Occipital lobe (tissue), 2 donors: Measurements from ENCODE around the gene FCHO2. TPM values are rescaled to one million over a fixed set of nuclear protein-coding genes. Genes with fewer than 3 reads are reported as not detected.
"Not testable (repeated sequence)": the region's sequence is repeated elsewhere in the genome, so short reads cannot be mapped to it uniquely, and the experiment has no call there.

Experiments
- DNase-seq: peaks from one replicate; lab custom pipeline; 2025; lab: John Stamatoyannopoulos, UW
- total RNA-seq: library from RNA; depleted of rRNA; stranded (reverse); fragments of >200 nt; gene quantifications from one replicate; pipeline ENCODE4 v1.2.3, GENCODE V29; 2014

Gene FCHO2
- total RNA-seq, 1 donor from 2014 or later: 74.4 TPM

DNA sequence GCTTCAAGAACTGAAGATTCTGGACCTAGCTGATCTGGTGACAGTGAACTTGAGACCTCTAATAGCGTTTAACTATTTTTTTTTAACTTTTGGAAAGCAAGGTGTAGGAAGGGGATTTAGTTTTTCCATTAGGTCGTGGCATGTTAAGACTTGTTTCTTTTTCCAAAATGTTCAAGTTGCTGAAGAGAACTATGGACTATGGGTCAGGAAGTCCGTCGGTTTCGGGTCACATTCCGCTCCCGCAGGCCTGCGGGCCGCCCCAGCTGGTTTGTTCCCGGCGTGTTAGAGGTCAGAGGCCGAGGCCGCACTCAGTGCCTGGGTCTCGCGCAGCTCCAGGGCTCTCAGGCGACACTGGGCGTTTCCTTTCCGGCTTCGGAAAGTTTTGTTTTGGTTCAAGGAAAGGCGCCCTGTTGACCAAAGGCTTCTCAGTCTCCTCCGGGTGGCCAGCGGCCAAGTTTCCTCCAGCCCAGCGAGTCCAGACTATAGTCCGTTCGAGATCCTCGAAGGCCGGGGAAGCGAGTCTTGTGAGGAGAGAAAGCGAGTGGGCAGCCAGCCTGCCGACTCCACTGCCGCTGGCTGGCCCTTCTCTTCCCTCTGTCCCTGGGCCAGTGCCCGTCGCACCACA lies 586 bp upstream of the FCHO2 start:
- no peak for DNase-seq

DNA sequence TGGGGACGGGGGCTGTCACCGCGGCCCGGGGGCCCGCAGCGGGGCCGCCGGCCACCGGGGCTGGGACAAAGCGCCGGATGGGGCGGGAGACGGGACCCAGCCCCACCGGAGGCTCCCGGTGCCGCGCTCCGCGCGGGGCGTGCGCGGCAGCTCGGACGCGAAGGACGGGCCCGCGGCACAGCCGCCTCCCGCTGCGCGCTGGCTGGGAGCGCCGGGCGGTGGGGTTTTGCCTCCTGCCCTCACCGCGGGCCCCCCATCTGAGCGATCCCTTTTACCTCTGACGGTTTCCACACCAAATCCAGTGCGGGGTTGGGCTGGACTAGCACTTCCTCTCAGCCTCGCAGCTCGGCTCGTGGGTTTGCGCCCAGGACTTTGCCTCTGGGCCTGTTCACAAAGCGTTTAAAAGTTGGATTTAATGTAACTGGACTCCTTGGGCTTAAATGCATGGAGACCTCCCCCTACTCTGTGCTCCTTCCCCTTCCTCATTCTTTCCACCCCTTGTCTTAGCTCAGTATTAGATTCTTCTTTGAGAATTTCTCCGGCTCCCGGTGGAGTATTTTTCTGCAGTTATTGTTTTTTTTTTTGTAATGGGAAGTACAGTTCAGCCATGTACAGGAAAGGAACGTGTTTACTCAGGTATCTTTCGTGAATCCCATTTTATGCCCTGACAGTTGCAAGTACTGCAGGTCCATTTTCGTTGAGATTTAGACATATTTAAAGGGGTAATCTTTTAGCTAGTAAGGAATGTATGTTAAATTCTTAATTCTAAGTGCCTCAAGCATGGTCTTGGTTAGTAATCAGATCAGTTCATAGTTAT lies 691 bp downstream of the FCHO2 start:
- DNase-seq: peak; percentile 34

DNA sequence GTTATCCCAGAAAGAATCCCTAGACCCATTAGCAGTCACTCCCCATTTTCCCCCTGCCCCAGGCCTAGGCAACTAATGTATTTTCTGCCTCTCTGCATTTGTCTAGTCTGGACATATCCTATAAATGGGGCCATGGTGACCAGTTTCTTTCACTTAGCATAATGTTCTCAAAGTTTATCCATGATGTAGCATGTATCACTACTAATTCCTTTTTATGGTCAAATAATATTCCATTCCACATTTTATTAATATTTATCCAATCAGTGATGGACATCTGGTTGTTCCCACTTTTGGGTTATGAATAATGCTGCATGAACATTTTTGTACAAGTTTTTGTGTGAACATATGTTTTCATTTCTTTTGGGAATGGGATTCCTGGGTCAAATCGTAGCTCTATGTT lies 1.5 kb downstream of the FCHO2 start:
- no peak for DNase-seq

DNA sequence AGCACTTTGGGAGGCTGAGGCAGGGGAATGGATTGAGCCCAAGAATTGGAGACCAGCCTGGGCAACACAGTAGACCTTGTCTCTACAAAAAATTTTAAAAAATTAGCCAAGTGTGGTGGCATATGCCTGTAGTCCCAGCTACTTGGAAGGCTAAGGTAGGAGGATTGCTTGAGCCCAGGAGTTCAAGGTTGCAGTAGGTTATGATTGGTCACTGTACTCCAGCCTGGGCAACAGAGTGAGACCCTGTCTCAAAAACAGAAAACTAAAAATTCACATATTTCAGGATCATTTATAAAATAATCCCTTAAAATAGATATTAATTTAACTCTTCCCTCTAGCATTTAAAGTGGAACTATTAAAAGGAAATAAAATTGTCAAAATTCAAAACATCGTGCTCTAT lies 3.4 kb downstream of the FCHO2 start:
- no peak for DNase-seq

DNA sequence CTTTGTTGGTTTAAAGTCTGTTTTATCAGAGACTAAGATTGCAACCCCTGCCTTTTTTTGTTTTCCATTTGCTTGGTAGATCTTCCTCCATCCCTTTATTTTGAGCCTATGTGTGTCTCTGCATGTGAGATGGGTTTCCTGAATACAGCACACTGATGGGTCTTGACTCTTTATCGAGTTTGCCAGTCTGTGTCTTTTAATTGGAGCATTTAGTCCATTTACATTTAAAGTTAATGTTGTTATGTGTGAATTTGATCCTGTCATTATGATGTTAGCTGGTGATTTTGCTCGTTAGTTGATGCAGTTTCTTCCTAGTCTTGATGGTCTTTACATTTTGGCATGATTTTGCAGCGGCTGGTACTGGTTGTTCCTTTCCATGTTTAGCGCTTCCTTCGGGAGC lies 18.6 kb downstream of the FCHO2 start:
- not testable (repeated sequence) for DNase-seq

DNA sequence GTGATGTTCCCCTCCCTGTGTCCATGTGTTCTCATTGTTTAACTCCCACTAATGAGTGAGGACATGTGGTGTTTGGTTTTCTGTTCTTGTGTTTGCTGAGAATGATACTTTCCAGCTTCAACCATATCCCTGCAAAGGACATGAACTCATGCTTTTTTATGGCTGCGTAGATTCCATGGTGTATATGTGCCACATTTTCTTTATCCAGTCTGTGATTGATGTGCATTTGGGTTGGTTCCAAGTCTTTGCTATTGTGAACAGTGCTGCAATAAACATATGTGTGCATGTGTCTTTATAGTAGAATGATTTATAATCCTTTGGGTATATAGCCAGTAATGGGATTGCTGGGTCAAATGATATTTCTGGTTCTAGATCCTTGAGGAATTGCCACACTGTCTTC lies 21.0 kb downstream of the FCHO2 start:
- DNase-seq: not testable (repeated sequence)

DNA sequence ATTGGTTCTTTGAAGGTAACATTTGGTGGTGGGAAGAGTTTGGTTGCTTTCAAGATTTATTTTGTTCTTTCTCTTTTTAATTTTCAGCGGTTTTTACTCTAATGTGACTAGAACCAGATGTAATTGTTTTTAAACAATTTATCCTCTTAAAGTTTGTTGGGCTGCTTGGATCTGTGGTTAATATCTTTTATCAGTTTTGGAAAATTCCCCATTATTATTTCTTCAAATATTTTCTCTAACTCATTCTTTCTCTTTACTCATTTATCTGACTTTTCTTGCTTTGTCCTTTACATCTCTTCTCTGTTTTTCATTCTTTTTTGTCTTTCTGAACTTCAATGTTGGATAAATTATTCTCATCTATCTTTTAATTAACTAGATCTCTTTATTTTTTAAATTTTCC lies 29.9 kb downstream of the FCHO2 start:
- DNase-seq: no peak

DNA sequence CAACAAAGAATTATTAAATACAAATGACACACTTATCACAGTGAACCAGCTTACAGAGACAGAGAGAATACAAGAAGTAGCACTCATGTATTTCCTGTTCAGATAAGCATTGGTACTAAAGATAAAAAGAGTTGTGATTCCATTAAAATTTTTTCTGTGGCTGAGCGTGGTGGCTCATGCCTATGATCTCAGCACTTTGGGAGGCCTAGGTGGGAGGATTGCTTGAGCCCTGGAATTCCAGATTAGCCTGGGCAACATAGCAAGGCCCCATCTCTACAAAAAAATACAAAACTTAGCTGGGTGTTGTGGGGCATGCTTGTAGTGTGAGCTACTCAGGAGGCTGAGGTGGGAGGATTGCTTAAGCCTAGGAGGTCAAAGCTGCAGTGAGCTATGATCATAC lies 32.9 kb downstream of the FCHO2 start:
- DNase-seq: no peak

DNA sequence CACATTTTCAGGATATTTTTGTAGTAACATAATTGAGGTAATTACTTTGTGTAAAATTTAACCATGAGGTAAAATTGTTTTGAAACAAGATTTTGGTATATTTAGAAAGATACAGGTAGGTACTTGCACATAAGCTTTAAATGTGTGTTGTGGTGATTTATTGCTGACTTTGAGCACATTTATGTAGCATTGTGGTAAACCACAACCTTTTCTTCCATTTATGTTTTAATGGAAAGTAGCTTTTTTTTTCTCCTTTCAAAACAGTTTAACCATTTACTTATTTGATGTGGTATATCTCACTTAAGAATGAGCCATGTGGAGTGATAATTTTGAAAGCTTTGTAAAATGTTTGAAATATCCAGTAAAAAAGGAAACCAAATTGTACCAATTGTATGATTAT lies 35.6 kb downstream of the FCHO2 start:
- DNase-seq: no peak

DNA sequence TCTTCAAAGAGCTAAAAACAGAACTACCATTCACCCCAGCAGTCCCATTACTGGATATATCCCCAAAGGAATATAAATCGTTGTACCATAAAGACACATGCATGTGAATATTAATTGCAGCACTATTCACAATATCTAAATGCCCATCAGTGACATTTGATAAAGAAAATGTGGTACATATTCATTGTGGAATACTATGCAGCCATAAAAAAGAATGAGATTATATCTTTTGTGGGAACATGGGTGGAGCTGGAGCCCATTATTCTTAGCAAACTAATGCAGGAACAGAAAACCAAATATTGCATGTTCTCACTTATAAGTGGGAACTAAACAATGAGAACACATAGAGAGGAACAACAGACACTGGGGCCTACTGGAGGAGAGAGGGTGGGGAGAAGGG lies 38.7 kb downstream of the FCHO2 start:
- DNase-seq: no peak

DNA sequence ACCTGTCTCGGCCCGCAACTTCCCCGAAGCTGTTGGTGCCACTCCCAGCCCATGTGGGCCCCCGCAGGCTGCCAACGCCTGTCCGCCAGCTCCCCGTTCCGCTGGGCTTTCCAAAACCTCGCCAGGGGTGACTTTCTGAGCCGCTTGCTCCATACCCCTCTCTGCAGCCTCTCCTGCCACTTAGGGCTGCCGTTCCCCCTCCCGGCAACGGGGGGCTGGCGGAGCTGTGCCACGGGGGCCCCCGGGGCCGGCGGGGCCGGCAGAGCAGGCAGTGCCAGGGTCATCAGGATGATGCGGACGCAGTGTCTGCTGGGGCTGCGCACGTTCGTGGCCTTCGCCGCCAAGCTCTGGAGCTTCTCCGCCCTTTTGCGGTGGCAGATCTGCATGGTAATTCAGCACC lies 40.8 kb downstream of the FCHO2 start:
- no peak for DNase-seq

DNA sequence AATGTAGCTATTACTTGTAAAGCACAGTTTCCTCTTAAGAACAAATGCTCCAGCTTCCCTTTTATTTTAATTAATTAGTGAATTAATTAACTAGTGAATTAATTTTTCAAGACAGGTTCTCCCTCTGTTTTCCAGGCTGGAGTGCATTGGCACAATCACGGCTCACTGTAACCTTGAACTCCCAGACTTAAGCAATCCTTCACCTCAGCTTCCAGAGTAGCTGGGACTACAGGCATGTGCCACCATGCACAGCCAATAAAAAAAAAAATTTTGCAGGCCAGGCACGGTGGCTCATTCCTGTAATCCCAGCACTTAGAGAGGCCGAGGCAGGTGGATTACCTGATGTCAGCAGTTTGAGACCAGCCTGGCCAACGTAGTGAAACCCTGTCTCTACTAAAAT lies 44.1 kb downstream of the FCHO2 start:
- DNase-seq: no peak

DNA sequence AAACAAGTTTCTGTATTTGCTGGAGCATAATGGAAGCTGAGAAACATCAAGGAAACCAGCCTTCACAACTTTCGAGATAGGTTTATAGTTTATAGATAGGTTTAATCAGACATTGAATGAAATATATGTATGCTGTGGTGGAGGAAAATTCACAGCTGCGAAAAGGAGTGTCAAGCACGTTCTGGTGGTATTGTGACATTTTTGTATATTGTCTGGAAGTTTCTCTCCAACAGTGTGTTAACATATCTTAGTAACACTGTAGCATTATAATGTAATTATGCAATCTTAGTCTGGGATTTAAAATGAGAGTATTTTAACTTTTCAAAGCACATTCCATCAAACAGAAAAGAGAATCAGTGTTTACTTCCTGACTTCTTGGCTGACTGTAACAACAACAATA lies 50.0 kb downstream of the FCHO2 start:
- no peak for DNase-seq

DNA sequence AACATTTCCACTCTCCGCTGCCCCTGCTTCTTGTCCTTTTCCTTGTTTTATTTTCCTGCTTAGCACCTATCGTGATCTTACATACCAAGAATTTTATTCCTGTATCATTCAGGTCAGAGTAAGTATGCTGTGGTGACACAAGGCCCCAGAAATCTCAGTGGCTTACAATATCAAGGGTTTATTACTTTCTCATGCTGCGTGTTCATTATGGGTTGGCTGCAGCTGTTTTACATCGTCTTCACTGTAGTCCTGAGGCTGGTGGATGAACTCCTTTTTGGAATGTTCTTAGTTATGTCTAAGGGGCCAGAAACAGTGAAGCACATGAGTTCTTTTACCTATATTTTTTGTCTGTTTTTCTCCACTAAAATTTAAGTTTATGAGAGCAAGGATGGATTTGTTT lies 51.2 kb downstream of the FCHO2 start:
- no peak for DNase-seq

DNA sequence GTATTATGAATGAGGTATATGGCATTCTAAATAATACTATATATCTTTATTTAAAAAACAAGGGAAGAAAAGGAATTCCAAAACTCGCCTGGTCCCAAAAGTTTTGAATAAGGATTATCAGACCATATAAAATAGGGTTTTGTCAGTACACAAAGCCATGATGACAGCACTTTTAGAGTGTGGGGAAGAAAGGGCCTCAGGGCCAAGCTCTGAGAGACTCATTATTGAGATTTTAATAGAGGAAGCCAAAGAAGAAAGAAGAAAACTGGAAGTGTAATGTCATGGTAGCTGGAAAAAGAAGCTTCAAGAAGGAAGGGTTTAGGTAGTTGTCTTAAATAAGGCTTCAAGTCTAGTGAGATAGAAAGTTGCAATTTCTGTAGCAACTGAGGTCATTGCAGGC lies 53.0 kb downstream of the FCHO2 start:
- no peak for DNase-seq

DNA sequence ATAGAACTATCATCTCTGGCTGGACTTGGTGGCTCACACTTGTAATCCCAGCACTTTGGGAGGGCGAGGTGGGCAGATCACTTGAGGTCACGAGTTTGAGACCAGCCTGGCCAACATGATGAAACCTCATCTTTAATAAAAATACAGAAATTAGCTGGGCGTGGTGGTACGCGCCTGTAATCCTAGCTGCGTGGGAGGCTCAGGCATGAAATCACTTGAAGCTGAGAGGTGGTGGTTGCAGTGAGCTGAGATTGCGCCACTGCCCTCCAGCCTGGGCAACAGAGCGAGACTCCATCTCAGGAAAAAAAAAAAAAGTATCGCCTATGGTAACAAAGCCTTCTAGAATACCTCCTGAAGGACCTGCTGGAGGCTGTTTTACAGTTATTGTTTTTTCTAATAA lies 55.8 kb downstream of the FCHO2 start:
- DNase-seq: not testable (repeated sequence)

DNA sequence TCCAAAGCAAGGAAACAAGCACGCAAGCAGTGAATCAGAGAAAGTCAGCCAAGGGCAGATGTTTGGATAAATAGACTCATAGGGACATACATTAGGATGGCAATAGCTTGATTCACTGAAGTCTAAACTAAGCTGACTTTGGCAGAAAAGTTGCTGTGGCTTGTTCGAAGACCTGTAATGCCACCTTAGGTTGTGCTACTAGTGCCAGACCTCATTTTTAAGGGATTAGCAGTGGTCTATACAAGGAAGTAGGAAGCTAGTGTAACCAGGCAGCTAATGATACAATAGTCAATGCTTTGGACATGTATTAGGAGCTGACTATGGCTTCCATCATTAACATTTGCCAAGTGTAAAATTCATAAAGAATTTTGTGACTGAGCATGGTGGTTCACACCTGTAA lies 63.1 kb downstream of the FCHO2 start:
- DNase-seq: no peak

DNA sequence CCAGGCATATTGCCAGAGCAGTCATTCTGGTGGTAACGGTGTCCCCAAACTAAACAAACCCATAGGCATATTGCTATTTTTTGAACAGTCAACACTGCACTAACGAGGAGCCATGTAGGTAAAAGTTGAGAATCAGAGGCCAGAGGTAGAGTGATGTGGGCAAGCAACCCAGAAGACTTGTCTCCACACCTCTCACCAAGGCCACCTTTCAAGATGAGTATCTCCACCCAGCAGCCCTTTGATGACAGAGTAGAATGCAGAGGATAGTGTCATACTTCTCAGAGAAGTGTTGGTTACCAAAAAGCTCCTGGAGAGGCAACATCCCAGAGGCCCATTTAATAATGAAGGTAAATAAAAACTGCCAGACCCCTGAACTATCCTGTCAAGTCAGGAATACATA lies 63.9 kb downstream of the FCHO2 start:
- DNase-seq: no peak

DNA sequence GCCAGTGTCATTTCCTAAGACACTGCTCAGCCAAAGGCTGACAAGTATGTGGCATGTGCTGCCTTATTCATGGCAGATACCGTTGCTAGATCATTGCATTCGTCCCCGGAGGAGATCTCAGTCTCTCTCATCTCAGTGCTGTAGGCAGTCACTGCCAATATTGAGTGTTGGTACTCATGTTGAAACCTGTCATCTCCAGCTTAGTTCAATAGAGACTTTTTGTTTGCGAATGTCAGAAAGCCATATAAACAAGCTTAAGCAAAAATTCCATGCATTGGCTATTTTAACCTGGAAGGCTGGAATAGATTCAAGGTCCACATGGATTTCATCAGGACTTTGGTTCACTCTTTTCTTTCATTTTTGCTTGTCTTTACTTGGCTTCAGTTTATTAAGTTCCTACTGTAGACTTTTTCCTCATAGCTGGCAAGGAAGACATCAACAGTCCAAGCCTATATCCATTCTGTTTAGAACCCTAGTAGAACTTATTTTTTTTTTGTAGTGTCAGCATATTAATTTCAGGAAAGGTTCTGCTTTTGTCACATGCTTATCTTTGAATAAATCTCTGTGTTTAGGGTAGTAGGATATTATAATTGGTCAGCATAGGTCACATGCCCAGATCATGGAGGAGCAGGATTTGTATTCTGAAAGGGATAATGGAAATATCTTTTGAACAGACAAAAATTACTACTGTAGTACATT lies 66.8 kb downstream of the FCHO2 start:
- DNase-seq: no peak

DNA sequence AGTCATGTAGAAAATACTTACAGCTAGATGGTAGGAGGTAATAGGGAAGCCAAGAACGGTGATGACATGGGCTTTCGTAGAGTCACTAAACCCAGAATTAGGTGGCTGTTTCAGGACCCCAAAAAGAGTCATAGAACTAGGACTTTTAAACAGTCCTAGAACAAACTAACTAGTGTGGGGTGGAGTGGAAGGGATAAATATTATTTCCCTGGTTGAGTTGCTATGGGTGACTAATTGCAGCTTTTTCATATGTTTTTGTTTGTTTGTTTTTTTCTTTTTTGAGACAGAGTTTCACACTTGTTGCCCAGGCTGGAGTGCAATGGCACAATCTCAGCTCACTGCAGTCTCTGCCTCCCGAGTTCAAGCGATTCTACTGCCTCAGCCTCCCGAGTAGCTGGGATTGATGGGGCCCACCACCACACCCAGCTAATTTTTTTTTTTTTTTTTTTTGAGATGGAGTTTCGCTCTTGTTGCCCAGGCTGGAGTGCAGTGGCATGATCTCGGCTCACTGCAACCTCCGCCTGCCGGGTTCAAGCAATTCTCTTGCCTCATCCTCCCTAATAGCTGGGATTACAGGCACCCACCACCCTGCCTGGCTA lies 69.2 kb downstream of the FCHO2 start:
- not testable (repeated sequence) for DNase-seq

DNA sequence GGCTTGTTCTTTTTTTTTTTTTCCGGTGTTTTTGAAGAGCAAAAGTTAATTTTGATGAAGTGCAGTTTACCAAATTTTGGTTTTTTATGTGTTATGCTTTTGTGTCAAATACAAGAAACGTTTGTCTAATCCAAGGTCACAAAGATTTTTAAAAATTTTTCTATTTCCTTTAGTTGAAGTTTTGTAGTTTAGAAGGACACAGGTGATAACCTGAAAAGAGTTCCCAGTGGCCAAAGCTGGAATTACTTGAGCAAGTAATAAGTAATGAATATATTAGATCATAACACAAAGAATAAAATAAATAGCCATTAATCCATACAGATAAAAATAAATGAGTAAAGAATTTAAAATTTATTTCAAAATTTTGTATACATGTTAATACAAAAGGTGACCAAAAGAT lies 71.5 kb downstream of the FCHO2 start:
- DNase-seq: no peak

DNA sequence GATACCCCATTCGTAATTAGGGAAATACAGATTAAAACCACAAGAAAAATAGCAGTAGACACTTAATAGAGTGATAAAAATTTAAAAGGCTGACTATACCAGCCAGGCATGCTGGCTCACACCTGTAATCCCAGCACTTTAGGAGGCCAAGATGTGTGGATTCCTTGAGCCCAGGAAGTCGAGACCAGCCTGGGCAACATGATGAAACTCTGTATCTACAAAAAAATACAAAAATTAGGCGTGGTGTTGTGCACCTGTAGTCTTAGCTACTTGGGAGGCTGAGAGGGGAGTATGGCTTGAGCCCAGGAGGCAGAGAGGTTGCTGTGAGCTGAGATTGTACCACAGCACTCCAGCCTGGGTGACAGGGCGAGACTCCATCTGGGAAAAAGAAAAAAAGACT lies 72.0 kb downstream of the FCHO2 start:
- DNase-seq: no peak
